ENCODE measurements around the gene GGTLC3.
"Not testable (repeated sequence)": the region's sequence is repeated elsewhere in the genome, so short reads cannot be mapped to it uniquely, and the experiment has no call there.

Gene GGTLC3

GRCh38 chr22:18513454-18513853 lies 4.5 kb downstream of the GGTLC3 start:
- DNase-seq (ENCODE audit: low spot score) = not testable (repeated sequence)

- DNase-seq (ENCODE audit: low spot score) = not testable (repeated sequence)
These were observed 5.6 kb downstream of the GGTLC3 start for GRCh38 chr22:18512378-18512777.

- DNase-seq (ENCODE audit: low spot score) = not testable (repeated sequence)
These were observed 6.6 kb downstream of the GGTLC3 start for GRCh38 chr22:18511327-18511726.

GRCh38 chr22:18496227-18496626 lies 21.7 kb downstream of the GGTLC3 start:
- DNase-seq (ENCODE audit: low spot score) = not testable (repeated sequence)

All from ecto neural progenitor cell (in vitro differentiated cells).